ENCODE measurements around the gene OTOP3.
A peak's percentile ranks its signal among the peaks of the same experiment; 100 is the strongest.
"Not testable (repeated sequence)": the region's sequence is repeated elsewhere in the genome, so short reads cannot be mapped to it uniquely, and the experiment has no call there.

Gene OTOP3

GRCh38 chr17:74963656-74964055 is 28.0 kb downstream of the OTOP3 start:
- no peak for DNase-seq

GRCh38 chr17:74964246-74964761 is 28.6 kb downstream of the OTOP3 start:
- no peak for DNase-seq

DNA sequence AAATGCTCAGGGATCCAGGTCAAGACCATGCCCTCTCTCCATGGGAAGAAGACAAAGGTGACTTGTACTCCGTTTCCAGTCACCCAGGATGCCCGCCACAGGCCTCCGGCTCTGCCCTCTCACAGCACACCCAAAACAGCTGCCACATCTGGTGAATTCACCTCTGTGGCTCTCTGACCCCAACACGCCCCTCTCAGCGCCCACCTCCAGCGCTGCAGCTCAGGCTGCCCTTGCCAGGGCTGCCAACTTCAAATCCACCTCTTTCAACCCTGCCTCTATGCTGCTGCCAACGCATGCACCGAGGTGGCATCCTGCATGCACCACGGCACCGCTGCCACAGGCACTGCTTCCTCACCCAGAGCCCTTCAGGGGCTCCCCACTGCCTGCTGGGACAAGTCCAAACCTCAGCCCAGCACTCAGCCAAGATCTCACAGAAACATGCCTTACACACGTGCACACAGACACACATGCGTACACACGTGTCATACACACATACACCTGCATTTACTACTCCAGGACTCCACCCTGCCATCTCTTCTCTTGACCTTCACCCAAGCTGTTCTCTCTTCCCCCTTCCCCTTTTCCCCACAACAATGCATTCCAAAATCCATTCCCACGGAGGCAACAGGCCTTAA is 29.4 kb downstream of the OTOP3 start:
- DNase-seq = no peak

GRCh38 chr17:74968361-74968780 is 32.7 kb downstream of the OTOP3 start:
- no peak for DNase-seq

- not testable (repeated sequence) for DNase-seq
These were observed 33.8 kb downstream of the OTOP3 start for GRCh38 chr17:74969501-74969900.

DNA sequence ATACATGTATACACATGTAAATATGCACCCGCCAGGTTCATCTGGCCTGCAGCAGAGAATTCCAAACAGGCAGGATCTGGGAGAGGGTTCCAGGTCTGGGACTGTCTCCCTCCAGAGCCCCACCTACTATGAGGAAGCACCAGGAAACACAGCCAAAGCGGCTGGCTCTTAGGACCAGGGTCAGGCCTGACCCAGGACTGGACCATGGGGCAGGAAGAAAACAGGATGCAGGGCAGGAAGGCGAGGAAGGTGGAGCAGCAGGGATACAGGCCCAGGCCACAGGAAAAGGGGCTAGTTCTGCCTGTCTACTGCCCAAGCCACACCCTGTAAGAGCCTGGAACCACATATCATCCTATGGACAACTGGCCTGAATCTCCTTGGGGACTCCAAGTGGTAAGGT is 34.7 kb downstream of the OTOP3 start:
- DNase-seq = no peak

DNA sequence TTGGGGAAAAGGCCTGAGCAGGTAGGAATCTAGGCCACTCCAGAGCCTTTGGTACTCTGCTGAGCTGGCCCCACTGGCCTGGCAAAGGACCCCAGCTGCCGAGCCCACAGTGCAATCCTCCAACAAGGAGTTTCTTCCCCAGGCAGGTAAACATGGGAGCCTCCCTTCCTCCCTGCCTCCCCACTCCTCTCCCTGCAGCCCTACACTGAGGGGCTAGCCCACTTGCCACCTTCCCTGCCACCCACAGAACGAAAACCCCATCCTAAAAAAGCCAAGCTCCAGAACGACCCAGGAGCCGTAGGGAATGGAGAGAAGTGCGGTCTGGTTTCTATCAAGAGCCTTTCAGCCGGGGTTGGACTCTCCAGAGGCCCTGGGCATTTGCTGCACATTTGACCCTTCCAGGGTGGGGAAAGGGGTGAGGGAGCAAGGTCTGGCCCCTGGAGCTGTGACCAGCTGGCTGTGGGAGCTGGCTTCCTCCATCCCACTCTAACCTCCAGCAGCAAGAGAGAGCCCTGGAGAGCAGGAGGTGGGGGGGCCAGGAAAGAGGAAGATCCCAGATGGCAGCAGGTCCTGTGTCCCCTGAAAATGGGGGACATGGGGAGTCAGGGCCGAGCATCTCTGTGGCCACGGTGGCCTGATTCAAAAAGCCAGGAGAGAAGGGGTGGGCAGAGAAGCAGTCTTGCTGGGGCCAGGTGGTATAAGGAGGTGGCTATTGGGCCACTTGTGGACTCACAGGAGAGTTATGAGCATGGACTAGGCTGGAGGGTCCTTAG is 35.6 kb downstream of the OTOP3 start:
- no peak for DNase-seq

DNA sequence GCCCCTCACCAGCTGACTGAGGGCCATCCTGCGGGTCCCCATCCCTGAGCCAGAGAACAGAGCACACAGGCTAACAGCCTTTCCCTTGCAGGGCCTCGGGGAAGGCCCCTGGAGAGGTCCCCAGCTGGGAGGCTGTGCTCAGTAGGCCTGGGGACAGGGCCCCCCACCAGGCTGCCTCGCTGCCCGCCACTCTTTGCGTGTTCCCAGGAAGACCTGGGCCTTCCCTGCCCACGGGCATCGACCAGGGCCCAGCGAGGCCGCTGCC is 36.1 kb downstream of the OTOP3 start:
- DNase-seq = no peak

GRCh38 chr17:74972107-74972972 is 36.6 kb downstream of the OTOP3 start, which contains the start of gene HID1:
TSS of gene HID1 (minus strand) at chr17:74972759. CDS start at chr17:74972656, 103 bp downstream.
- no peak for DNase-seq

GRCh38 chr17:74972973-74973328 is 37.3 kb downstream of the OTOP3 start:
- DNase-seq = no peak

DNA sequence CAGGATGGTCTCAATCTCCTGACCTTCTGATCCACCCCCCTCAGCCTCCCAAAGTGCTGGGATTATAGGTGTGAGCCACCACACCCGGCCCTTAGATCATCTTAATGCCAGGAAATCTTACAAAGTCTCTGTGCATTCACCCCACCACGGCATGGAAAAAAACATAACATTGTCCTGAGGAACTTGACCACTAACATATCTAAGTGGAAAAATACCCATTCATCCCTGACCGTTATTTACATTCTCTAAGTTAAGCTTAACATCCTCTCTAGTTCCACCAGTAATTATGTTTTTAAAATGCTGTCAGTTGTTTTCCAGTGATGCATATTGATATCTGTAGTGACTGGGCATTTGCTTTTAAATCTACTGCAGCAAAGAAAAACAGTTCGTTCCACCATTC is 40.2 kb downstream of the OTOP3 start:
- no peak for DNase-seq

- DNase-seq = no peak
These were observed 42.1 kb downstream of the OTOP3 start for GRCh38 chr17:74977802-74978201.

GRCh38 chr17:74978240-74978639 is 42.5 kb downstream of the OTOP3 start:
- DNase-seq = no peak

DNA sequence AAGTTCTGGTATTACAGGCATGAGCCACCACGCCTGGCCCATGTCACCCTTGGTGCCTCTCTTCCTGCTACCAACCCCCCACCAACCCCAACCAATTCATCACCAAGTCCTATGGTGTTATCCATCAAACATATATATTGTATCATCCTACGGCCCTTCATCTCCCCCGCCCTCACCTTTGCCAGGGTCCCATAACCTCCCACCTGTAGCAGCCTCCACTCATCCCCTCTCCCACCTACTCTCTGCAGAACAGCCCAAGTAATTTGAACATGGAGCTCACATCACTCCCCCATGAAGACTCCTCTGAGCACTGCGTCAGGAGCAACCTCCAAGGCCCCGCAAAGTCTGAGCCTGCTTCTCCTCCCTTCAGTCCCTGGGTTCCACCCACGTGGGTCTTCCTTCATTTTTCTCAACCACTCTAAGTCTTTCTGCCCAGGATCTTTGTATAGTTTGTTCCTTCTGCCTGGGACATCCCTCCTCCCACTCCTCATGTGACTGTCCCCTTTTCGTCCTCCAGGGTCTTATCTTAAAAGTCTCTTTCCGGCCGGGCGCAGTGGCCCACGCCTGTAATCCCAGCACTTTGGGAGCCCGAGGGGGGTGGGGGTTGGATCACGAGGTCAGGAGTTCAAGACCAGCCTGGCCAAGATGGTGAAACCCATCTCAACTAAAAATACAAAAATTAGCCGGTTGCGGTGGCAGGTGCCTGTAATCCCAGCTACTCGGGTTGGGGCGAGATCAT is 43.9 kb downstream of the OTOP3 start:
- DNase-seq = no peak

- DNase-seq = no peak
These were observed 45.8 kb downstream of the OTOP3 start for GRCh38 chr17:74981318-74981978.

- DNase-seq = peak; percentile 26
These were observed 46.4 kb downstream of the OTOP3 start for GRCh38 chr17:74981979-74982662.

DNA sequence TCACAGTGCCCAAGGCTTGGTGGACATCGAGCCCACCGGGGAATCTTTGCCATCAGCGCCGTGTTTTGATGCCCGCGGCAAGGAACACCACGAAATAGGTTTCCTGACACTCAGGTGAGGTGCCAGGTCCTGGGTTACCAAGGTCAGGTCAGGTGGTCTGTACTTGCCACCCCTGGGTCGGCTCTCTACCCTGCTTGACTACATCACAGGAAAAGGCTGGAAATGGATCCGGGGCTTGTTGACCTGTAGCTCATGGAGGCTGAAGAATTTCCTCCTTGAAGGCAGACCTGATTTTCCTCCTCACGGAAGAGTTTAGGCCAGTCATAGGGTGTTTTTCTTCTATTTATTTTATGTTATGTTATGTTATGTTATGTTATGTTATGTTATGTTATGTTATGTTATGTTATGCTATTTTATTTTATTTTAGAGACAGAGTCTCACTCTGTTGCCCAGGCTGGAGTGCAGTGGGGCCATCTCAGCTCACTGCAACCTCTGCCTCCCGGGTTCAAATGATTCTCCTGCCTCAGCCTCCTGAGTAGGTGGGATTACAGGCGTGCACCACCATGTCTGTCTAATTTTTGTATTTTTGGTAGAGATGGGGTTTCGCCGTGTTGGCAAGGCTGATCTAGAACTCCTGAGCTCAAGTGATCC is 47.1 kb downstream of the OTOP3 start:
- not testable (repeated sequence) for DNase-seq

- DNase-seq = no peak
These were observed 50.5 kb downstream of the OTOP3 start for GRCh38 chr17:74986206-74986576.

DNA sequence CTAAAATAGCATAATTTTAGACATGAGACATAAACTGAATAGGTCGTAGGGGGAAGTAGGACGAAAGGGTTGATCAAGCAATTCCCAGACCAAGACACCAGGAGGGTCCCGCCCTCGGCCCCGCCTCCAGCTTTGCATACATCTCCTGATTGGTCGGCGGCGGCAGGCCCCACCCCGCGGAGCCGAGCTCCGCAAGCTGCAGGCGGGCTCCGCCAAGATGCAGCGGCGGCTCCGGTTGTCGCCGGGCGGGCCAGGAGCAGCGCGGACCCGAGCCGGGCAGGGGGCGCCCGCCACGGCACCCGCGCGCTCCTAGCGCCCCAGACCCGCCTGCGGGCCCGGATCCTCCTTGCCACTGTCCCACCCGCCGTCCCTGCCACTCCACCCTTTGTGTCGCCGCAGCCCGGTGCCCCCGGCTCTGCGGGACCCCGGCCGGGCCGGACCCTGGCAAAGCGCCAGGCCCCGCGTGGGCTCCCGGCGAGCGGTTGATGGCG is 51.8 kb downstream of the OTOP3 start, which contains the start of gene CDR2L:
CDR2L (plus strand) TSS at position 215 of the 491 bp plus-strand sequence. CDS start 412 bp downstream, outside the sequence.
- peak; percentile 87 for DNase-seq

GRCh38 chr17:74987909-74988711 is 52.4 kb downstream of the OTOP3 start:
- DNase-seq = peak; percentile 42
